H1 (cell line): ENCODE results near the gene ARID1B. TPM values are rescaled to one million over a fixed set of nuclear protein-coding genes. Genes with fewer than 3 reads are reported as not detected.

Experiments used
- CTCF ChIA-PET: fragments of 300-600 bp; sonication (Branson Sonifier 250); formaldehyde crosslinking; loops from one replicate; lab custom pipeline; 2021; ENCODE audit not compliant: partially characterized antibody; lab: Charles Lee
- POLR2A ChIA-PET: fragments of 300-600 bp; sonication (Branson Sonifier 250); formaldehyde crosslinking; loops from one replicate; lab custom pipeline; 2021; ENCODE audit warnings: inconsistent platforms; ENCODE audit not compliant: partially characterized antibody; lab: Charles Lee
- DNase-seq, 2 experiments: peaks; one replicate each; pipeline versions ENCODE4 v3.0.0 to v3.0.0-alpha.2; 2010 to 2022; ENCODE audit warnings: low spot score in 2 of 2, low read depth in 1 of 2, mixed read lengths in 1 of 2
- FAIRE-seq: peaks from 2 replicates; lab custom pipeline; 2011; peaks lifted over from hg19 to GRCh38; lab: Jason Lieb, UNC
- H2AFZ ChIP-seq: 2 replicates; pipeline ENCODE4 v1.8.1; 2012; ENCODE audit warnings: low read length, inconsistent platforms
- H2AK5ac ChIP-seq: 2 replicates; pipeline ENCODE4 v1.6.1; 2013; ENCODE audit warnings: low read depth, low read length
- H2BK120ac ChIP-seq: replicated peaks from 2 replicates; pipeline ENCODE3; 2013; ENCODE audit warnings: low read depth, low read length, inconsistent platforms
- H2BK12ac ChIP-seq: 2 replicates; pipeline ENCODE4 v1.6.1; 2013; ENCODE audit warnings: low read depth, low read length
- H2BK15ac ChIP-seq: 2 replicates; pipeline ENCODE4 v1.6.1; 2013; ENCODE audit warnings: low read length
- H2BK20ac ChIP-seq: 2 replicates; pipeline ENCODE4 v1.6.1; 2013; ENCODE audit warnings: low read length
- H2BK5ac ChIP-seq: 2 replicates; pipeline ENCODE4 v1.6.1; 2013; ENCODE audit warnings: low read depth, low read length
- H3K14ac ChIP-seq: 2 replicates; pipeline ENCODE4 v1.6.1; 2013; ENCODE audit warnings: inconsistent platforms; ENCODE audit not compliant: insufficient read length
- H3K18ac ChIP-seq: 2 replicates; pipeline ENCODE4 v1.6.1; 2013; ENCODE audit warnings: low read length; ENCODE audit errors: extremely low read depth
- H3K23ac ChIP-seq: 2 replicates; pipeline ENCODE4 v1.6.1; 2013; ENCODE audit warnings: inconsistent platforms; ENCODE audit not compliant: insufficient read length
- H3K23me2 ChIP-seq: 2 replicates; pipeline ENCODE4 v1.6.1; 2013; ENCODE audit warnings: low read depth, low read length
- H3K27ac ChIP-seq: 2 replicates; pipeline ENCODE4 v1.6.1; 2011; ENCODE audit warnings: low read depth, low read length, inconsistent platforms
- H3K27me3 ChIP-seq, 4 experiments: replicated peaks in 1 of 4; 1 replicate in 1 of 4; 2 replicates in 3 of 4; pipeline versions ENCODE4 v1.6.1 to v1.8.1; 2011 to 2013; ENCODE audit warnings: low read length in 3 of 4, mild to moderate bottlenecking in 3 of 4, inconsistent platforms in 2 of 4, mixed read lengths in 2 of 4, moderate library complexity in 1 of 4; ENCODE audit not compliant: control insufficient read depth in 3 of 4, insufficient read depth in 3 of 4; ENCODE audit errors: extremely low read depth in 1 of 4
- H3K36me3 ChIP-seq, 4 experiments: 2 replicates each; pipeline versions ENCODE4 v1.6.1 to v1.8.1; 2011 to 2013; ENCODE audit warnings: mild to moderate bottlenecking in 4 of 4, low read length in 3 of 4, moderate library complexity in 2 of 4, control low read depth in 1 of 4, inconsistent platforms in 1 of 4; ENCODE audit not compliant: insufficient read depth in 4 of 4, control insufficient read depth in 2 of 4
- H3K4ac ChIP-seq: replicated peaks from 2 replicates; pipeline ENCODE3; 2013; ENCODE audit warnings: low read length, low read depth, mixed read lengths, inconsistent platforms; ENCODE audit not compliant: insufficient read length
- H3K4me1 ChIP-seq, 4 experiments: replicated peaks in 1 of 4; 1 replicate in 1 of 4; 2 replicates in 3 of 4; pipeline versions ENCODE4 v1.6.1 to v1.8.1; 2011 to 2013; ENCODE audit warnings: low read length in 3 of 4, inconsistent platforms in 2 of 4, mixed read lengths in 1 of 4; ENCODE audit not compliant: insufficient read depth in 4 of 4, control insufficient read depth in 3 of 4
- H3K4me2 ChIP-seq, 2 experiments: 2 replicates each; pipeline versions ENCODE4 v1.6.1 to v1.8.1; 2011 to 2013; ENCODE audit warnings: low read depth in 2 of 2, low read length in 2 of 2, control low read depth in 1 of 2, inconsistent platforms in 1 of 2, mild to moderate bottlenecking in 1 of 2; ENCODE audit not compliant: insufficient read depth in 1 of 2
- H3K4me3 ChIP-seq, 4 experiments: fragments of 200-600, 300-600 bp in 1 of 4; sonication (generic), shearing (Covaris generic), sonication (Bioruptor Twin) in 1 of 4; 2 replicates each; pipeline versions ENCODE4 v1.5.1 to v1.8.1; 2011 to 2016; ENCODE audit warnings: low read length in 4 of 4, low read depth in 3 of 4, control low read depth in 2 of 4, inconsistent platforms in 2 of 4, mild to moderate bottlenecking in 2 of 4, mixed read lengths in 1 of 4, moderate library complexity in 1 of 4; ENCODE audit not compliant: insufficient read depth in 2 of 4; ENCODE audit errors: extremely low read depth in 1 of 4
- H3K56ac ChIP-seq: replicated peaks from 2 replicates; pipeline ENCODE3; 2013; ENCODE audit warnings: low read depth, mild to moderate bottlenecking, mixed read lengths, low read length, inconsistent platforms; ENCODE audit not compliant: insufficient read length
- H3K79me1 ChIP-seq: 2 replicates; pipeline ENCODE4 v1.6.1; 2013; ENCODE audit warnings: low read depth, low read length, control low read depth
- H3K79me2 ChIP-seq, 2 experiments: 2 replicates each; pipeline versions ENCODE4 v1.6.1 to v1.8.1; 2012 to 2013; ENCODE audit warnings: low read length in 2 of 2, mild to moderate bottlenecking in 2 of 2, inconsistent platforms in 1 of 2; ENCODE audit not compliant: insufficient read depth in 2 of 2, control insufficient read depth in 1 of 2
- H3K9ac ChIP-seq, 4 experiments: replicated peaks in 1 of 4; 1 replicate in 1 of 4; 2 replicates in 3 of 4; pipeline versions ENCODE4 v1.6.1 to v1.8.1; 2011 to 2013; ENCODE audit warnings: low read depth in 3 of 4, low read length in 3 of 4, control low read depth in 2 of 4, mild to moderate bottlenecking in 2 of 4, moderate library complexity in 2 of 4, inconsistent platforms in 1 of 4; ENCODE audit errors: extremely low read depth in 1 of 4
- H3K9me3 ChIP-seq, 2 experiments: 2 replicates each; pipeline versions ENCODE4 v1.6.1 to v1.8.1; 2012 to 2013; ENCODE audit warnings: mild to moderate bottlenecking in 2 of 2, moderate library complexity in 2 of 2, control low read depth in 1 of 2, inconsistent platforms in 1 of 2, low read depth in 1 of 2, low read length in 1 of 2, mixed read lengths in 1 of 2; ENCODE audit not compliant: insufficient read depth in 2 of 2
- H4K20me1 ChIP-seq, 2 experiments: replicated peaks in 1 of 2; 2 replicates each; pipeline versions ENCODE3 to v1.8.1; 2011 to 2013; ENCODE audit warnings: inconsistent platforms in 2 of 2, low read length in 2 of 2, mild to moderate bottlenecking in 1 of 2; ENCODE audit not compliant: insufficient read depth in 2 of 2, control insufficient read depth in 1 of 2
- H4K5ac ChIP-seq: 2 replicates; pipeline ENCODE4 v1.6.1; 2013; ENCODE audit warnings: low read length, low read depth, mixed read lengths, inconsistent platforms; ENCODE audit not compliant: insufficient read length
- H4K8ac ChIP-seq: 2 replicates; pipeline ENCODE4 v1.8.0; 2013; ENCODE audit warnings: mild to moderate bottlenecking, moderate library complexity, low read length, inconsistent platforms; ENCODE audit not compliant: insufficient read depth; ENCODE audit errors: extremely low read depth
- H4K91ac ChIP-seq: replicated peaks from 2 replicates; pipeline ENCODE3; 2013; ENCODE audit warnings: low read length, mixed read lengths, inconsistent platforms; ENCODE audit not compliant: insufficient read length
- ASH2L ChIP-seq: fragments of 200-600, 300-600 bp; sonication (generic); IDR thresholded peaks from one replicate; pipeline ENCODE4 v1.7.1; 2017; ENCODE audit warnings: low read length
- POLR2A ChIP-seq, 2 experiments: IDR thresholded peaks; 1 replicate in 1 of 2; 2 replicates in 1 of 2; pipeline ENCODE4 v1.6.1; 2011; ENCODE audit warnings: low read depth in 2 of 2, low read length in 2 of 2, mild to moderate bottlenecking in 2 of 2; ENCODE audit errors: control extremely low read depth in 1 of 2
- RBBP5 ChIP-seq: IDR thresholded peaks from 2 replicates; pipeline ENCODE4 v1.7.1; 2012; ENCODE audit warnings: low read depth, mild to moderate bottlenecking, inconsistent platforms, low read length, moderate library complexity, borderline replicate concordance
- RNF2 ChIP-seq: fragments of 200-900, 300-1000 bp; sonication (generic); IDR thresholded peaks from 2 replicates; pipeline ENCODE4 v1.7.1; 2016; ENCODE audit warnings: borderline replicate concordance, low read depth, mild to moderate bottlenecking, antibody characterized with exemption, low read length; ENCODE audit not compliant: poor library complexity, severe bottlenecking; ENCODE audit errors: missing control alignments
- SIX5 ChIP-seq: IDR thresholded peaks from 2 replicates; pipeline ENCODE4 v1.6.1; 2011; ENCODE audit warnings: mild to moderate bottlenecking, low read depth, low read length
- TAF7 ChIP-seq: optimal IDR thresholded peaks from 2 replicates; pipeline ENCODE3; 2011; ENCODE audit warnings: low read depth, mild to moderate bottlenecking, inconsistent platforms, low read length, moderate library complexity, borderline replicate concordance
- USF2 ChIP-seq: IDR thresholded peaks from 2 replicates; pipeline ENCODE4 v1.6.1; 2011; ENCODE audit warnings: low read length, improper control_type of control experiment
- ZNF274 ChIP-seq: IDR thresholded peaks from 2 replicates; pipeline ENCODE4 v1.7.0; 2012; ENCODE audit warnings: low read length, borderline replicate concordance; ENCODE audit errors: extremely low read depth
- WGBS, 2 experiments: shearing (Covaris generic) in 1 of 2; methylation state at CpG; one replicate each; pipeline versions ENCODE4 v1.1.6 to v1.1.7; 2013 to 2015; ENCODE audit warnings: low lambda C conversion rate in 2 of 2, mixed read lengths in 2 of 2, inconsistent platforms in 1 of 2, low coverage in 1 of 2, missing lambda C conversion rate in 1 of 2; ENCODE audit not compliant: insufficient replicate concordance in 2 of 2, insufficient coverage in 1 of 2, insufficient read length in 1 of 2; ENCODE audit errors: extremely low coverage in 1 of 2, missing lambda C conversion rate in 1 of 2; 5-methylcytosine and 5-hydroxymethylcytosine counted together
- polyA plus RNA-seq, 7 experiments: library from polyadenylated mRNA; depleted of rRNA in 3 of 7; stranded (reverse) in 5 of 7; unstranded in 2 of 7; fragments of >200 nt in 5 of 7; fragments of 200-250 nt in 2 of 7; gene quantifications; 1 replicate in 5 of 7; 2 replicates in 1 of 7; 4 replicates in 1 of 7; pipeline versions ENCODE4 v1.2.1 to v1.2.3, GENCODE V29; 2011 to 2013; ENCODE audit warnings: missing spikeins in 2 of 7, mixed read lengths in 2 of 7
- total RNA-seq: library from RNA; stranded (reverse); fragmentation: NEBNext Ultra II Directional; extraction: Animal tissue kit (Norgen Biotek cat#: 25700); gene quantifications from 2 replicates; pipeline ENCODE4 v1.2.1, GENCODE V29; 2021

The ARID1B gene
- total and polyA plus RNA-seq, 2 of the 8 experiments (the other 6 are each of a cell fraction or from before 2014, with no cell fraction given): 24.3 to 70.3 TPM

- H2BK20ac ChIP-seq: no peak overlapping the region
- no peak overlapping the region for H3K18ac ChIP-seq
- no peaks in the 10 kb centered on the region for H3K23me2 ChIP-seq
- POLR2A ChIA-PET: interaction anchor here (3.9 kb wide), 1 partner anchor 12 kb away, joined by 11 read pairs; no protein-coding TSS in a partner anchor
- no peak overlapping the region; the same call in 1 of the 2 replicates for H4K8ac ChIP-seq
- H3K4me1 ChIP-seq: peaks cover 0 to 11% (median 0%) of the 10 kb centered on the region in 4 experiments; a peak in 2 of 7 replicates
- no peak overlapping the region for H2BK12ac ChIP-seq
- WGBS, 2 experiments: 98% methylated on average over 9 of the region's 9 CpGs; no CpG with 5 or more reads in 1 of the 2 experiments
- H2BK120ac ChIP-seq: no peak overlapping the region
- H3K79me1 ChIP-seq: no peaks in the 10 kb centered on the region
- no peaks in the 10 kb centered on the region for H3K27me3 ChIP-seq
- H4K5ac ChIP-seq: no peak overlapping the region
- peaks cover 0 to 6% (median 0%) of the 10 kb centered on the region in 4 experiments; a peak in 2 of 8 replicates for H3K36me3 ChIP-seq
- H3K9me3 ChIP-seq: no peaks in the 10 kb centered on the region
- H3K14ac ChIP-seq: no peak overlapping the region
- FAIRE-seq (no peak), DNase-seq (no peak)
- CTCF ChIA-PET: interaction anchor here (0.9 to 1.2 kb wide), 3 partner anchors 9 to 90 kb away, joined by 3 read pairs; no protein-coding TSS in a partner anchor
- no peak overlapping the region for H3K4me3 ChIP-seq
- TF ChIP-seq ZNF274 (no peak), USF2 (no peak), RBBP5 (no peak), ASH2L (no peak), POLR2A (IDR thresholded peaks at IDR 0.05; ENCODE audit: control extremely low read depth in 1 of 2, low read depth in 2 of 2, low read length in 2 of 2) (no peak), SIX5 (no peak), TAF7 (no peak), RNF2 (no peak)
- no peak overlapping the region for H3K27ac ChIP-seq
- H2BK15ac ChIP-seq: no peak overlapping the region
- H3K56ac ChIP-seq: no peak overlapping the region
- H4K20me1 ChIP-seq: no peaks in the 10 kb centered on the region
- no peak overlapping the region for H3K4me2 ChIP-seq
- H3K4ac ChIP-seq: no peak overlapping the region
- no peaks in the 10 kb centered on the region for H3K79me2 ChIP-seq
- H3K9ac ChIP-seq: no peak overlapping the region
- no peak overlapping the region for H2AFZ ChIP-seq
- H2AK5ac ChIP-seq: no peak overlapping the region
- H2BK5ac ChIP-seq: no peak overlapping the region
- no peak overlapping the region for H3K23ac ChIP-seq
- H4K91ac ChIP-seq: no peak overlapping the region
Measured at GRCh38 chr6:157170535-157170934, 393.4 kb downstream of the ARID1B start.
